ENCODE data around the gene KLHL20. TPM values are rescaled to one million over a fixed set of nuclear protein-coding genes. Genes with fewer than 3 reads are reported as not detected.

Gene KLHL20
- total RNA-seq, 1 experiment from 2014 or later = 46.4 TPM

DNA sequence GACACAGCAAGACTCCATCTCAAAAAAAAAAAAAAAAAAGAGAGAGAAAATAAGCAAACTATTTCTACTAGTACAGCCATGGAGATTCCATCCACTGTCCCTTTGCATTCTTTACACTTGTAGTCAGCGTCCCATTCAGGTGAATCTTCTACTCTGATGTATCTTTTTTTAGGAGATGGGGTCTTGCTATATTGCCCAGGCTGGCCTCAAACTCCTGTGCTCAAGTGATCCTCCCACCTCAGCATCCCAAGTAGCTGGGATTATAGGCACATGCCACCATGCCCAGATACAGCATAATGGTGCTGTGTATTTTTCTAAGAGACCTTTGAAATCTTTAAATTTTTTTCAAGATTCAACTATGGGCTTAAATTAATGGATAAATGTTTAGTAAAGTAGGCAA, 118.0 kb downstream of the KLHL20 start:
- peaks cover 46% of the 10 kb centered on the region for H3K36me3 ChIP-seq (ENCODE audit: low read depth, low read length)
- H3F3A ChIP-seq (ENCODE audit: low read length, unreplicated experiment) = no peaks in the 10 kb centered on the region
- H3K9me3 ChIP-seq (ENCODE audit: low read length) = no peaks in the 10 kb centered on the region
- no peak for ATAC-seq
- peaks cover 8% of the 10 kb centered on the region for H3K4me1 ChIP-seq (ENCODE audit: insufficient read depth, low read length)
- H4K20me1 ChIP-seq (ENCODE audit: low read length) = no peaks in the 10 kb centered on the region
- BruUV-seq (replicated peaks) = no TSS peak
- intact Hi-C loops (cut with micrococcal nuclease) = no loop called here
- H3K9me2 ChIP-seq (replicated peaks; ENCODE audit: low read length) = no peaks in the 10 kb centered on the region
- H2AFZ ChIP-seq (ENCODE audit: low read length) = no peak overlapping the region
- no peaks in the 10 kb centered on the region for H3K27me3 ChIP-seq (ENCODE audit: low read length)
- no peak overlapping the region for H3K4me2 ChIP-seq (ENCODE audit: low read length)
- H3K4me3 ChIP-seq (ENCODE audit: low read length) = no peak overlapping the region
- no peak overlapping the region for H3K9ac ChIP-seq (ENCODE audit: low read length)
- H3K79me2 ChIP-seq (ENCODE audit: low read length) = peaks cover 10% of the 10 kb centered on the region; the same call in 1 of the 2 replicates
- no peak for TF ChIP-seq CTCF (conservative IDR thresholded peaks at IDR 0.05; ENCODE audit: low read depth, low read length)
- no peak for TF ChIP-seq EZH2 (IDR thresholded peaks at IDR 0.05; ENCODE audit: low read length, unreplicated experiment)
- ChIA-PET POLR2A (ENCODE audit: unreplicated experiment) (no interaction called here), CTCF (no interaction called here)
- DNase-seq = no peak
- H3K27ac ChIP-seq (ENCODE audit: low read length) = no peak overlapping the region

Other genes starting within 250 kb of the KLHL20 start
- gene PRDX6, start 237.6 kb upstream of the KLHL20 start, total RNA-seq (2014; rRNA removed) = 649 and 829 TPM in 2 replicates
- gene SLC9C2, start 111.9 kb upstream of the KLHL20 start, total RNA-seq (2014; rRNA removed) = not detected in 2 replicates
- gene TEX50, start 79.6 kb upstream of the KLHL20 start, total RNA-seq (2014; rRNA removed) = not detected in 2 replicates
- gene ANKRD45, start 45.1 kb upstream of the KLHL20 start, total RNA-seq (2014; rRNA removed) = not detected in 2 replicates
- gene DARS2, start 109.7 kb downstream of the KLHL20 start, total RNA-seq (2014; rRNA removed) = 71.8 and 77.3 TPM in 2 replicates
- gene CENPL, start 109.9 kb downstream of the KLHL20 start, total RNA-seq (2014; rRNA removed) = 92.8 and 108 TPM in 2 replicates
- 99.2 and 112 TPM in 2 replicates for gene GAS5, start 153.0 kb downstream of the KLHL20 start, total RNA-seq (2014; rRNA removed)
- 0.58 and 1.5 TPM in 2 replicates for gene ZBTB37, start 153.4 kb downstream of the KLHL20 start, total RNA-seq (2014; rRNA removed)
- gene SERPINC1, start 202.3 kb downstream of the KLHL20 start, total RNA-seq (2014; rRNA removed) = not detected in 2 replicates